Body of pancreas (tissue), 4 donors: ENCODE results near the gene SLC35D2. TPM values are rescaled to one million over a fixed set of nuclear protein-coding genes. Genes with fewer than 3 reads are reported as not detected.
"Not testable (repeated sequence)": the region's sequence is repeated elsewhere in the genome, so short reads cannot be mapped to it uniquely, and the experiment has no call there.

Source experiments
- ATAC-seq: fragments of 150-250 bp; one replicate; pipeline ENCODE4 v1.9.1; 2016
- DNase-seq, 4 donors: peaks; one replicate each; pipeline ENCODE4 v3.0.0-alpha.2; 2019
- H3K27ac ChIP-seq, 4 donors: fragments of 200-600 bp; sonication (generic); 1 replicate in 3 of 4; 2 replicates in 1 of 4; pipeline versions ENCODE4 v1.5.1 to v1.6.1; 2016 to 2019; ENCODE audit warnings: mild to moderate bottlenecking in 1 of 4, mixed read lengths in 1 of 4, moderate library complexity in 1 of 4
- H3K27me3 ChIP-seq, 2 donors: fragments of 200-600 bp; sonication (generic); one replicate each; pipeline ENCODE4 v1.6.0; 2016; ENCODE audit warnings: mild to moderate bottlenecking in 1 of 2
- H3K36me3 ChIP-seq, 2 donors: fragments of 200-600 bp; sonication (generic); replicated peaks in 1 of 2; 2 replicates each; pipeline ENCODE4 v1.5.1; 2016; ENCODE audit warnings: low read depth in 2 of 2; ENCODE audit not compliant: insufficient read depth in 1 of 2
- H3K4me1 ChIP-seq: fragments of 200-600 bp; sonication (generic); one replicate; pipeline ENCODE4 v1.6.0; 2016
- H3K4me3 ChIP-seq, 2 donors: fragments of 200-600 bp; sonication (generic); 1 replicate in 1 of 2; 2 replicates in 1 of 2; pipeline ENCODE4 v1.5.1; 2016 to 2019
- H3K9me3 ChIP-seq, 3 donors: fragments of 200-600 bp; sonication (generic); 1 replicate in 2 of 3; 2 replicates in 1 of 3; pipeline ENCODE4 v1.5.1; 2016
- CTCF ChIP-seq, 7 experiments: fragments of 450-650 bp in 4 of 7; fragments of 200-600 bp in 3 of 7; sonication (generic) in 3 of 7; IDR thresholded peaks; one replicate each; pipeline ENCODE4 v1.5.1; 2016 to 2019; ENCODE audit warnings: antibody characterized with exemption in 7 of 7
- POLR2A ChIP-seq, 3 donors: fragments of 450-650 bp; IDR thresholded peaks; one replicate each; pipeline ENCODE4 v1.6.1; 2016; ENCODE audit warnings: antibody characterized with exemption in 3 of 3, mild to moderate bottlenecking in 2 of 3
- WGBS, 2 donors: methylation state at CpG; one replicate each; pipeline ENCODE4 v1.1.5; 2017; 5-methylcytosine and 5-hydroxymethylcytosine counted together
- intact Hi-C: fragments of 100-400 bp; cut with DNase I; formaldehyde crosslinking; loops from one replicate; pipeline ENCODE4 v1.15.1; 2023
- total RNA-seq, 2 donors: library from RNA; depleted of rRNA; stranded (reverse); fragments of >200 nt; gene quantifications; one replicate each; pipeline ENCODE4 v1.1.0, GENCODE V29; 2016

The SLC35D2 gene
- total RNA-seq, 2 donors from 2014 or later: 21.5 to 25.1 TPM

- TF ChIP-seq POLR2A (IDR thresholded peaks at IDR 0.05): no peak
- TF ChIP-seq CTCF (IDR thresholded peaks at IDR 0.05): no peak
- no peaks in the 10 kb centered on the region for H3K27me3 ChIP-seq
- no peaks in the 10 kb centered on the region for H3K9me3 ChIP-seq
- ATAC-seq (no peak), DNase-seq (no peak)
- H3K27ac ChIP-seq: no peak overlapping the region
- peaks cover 0 to 8% of the 10 kb centered on the region in 2 donors for H3K36me3 ChIP-seq
- WGBS, 2 donors: 94 to 96% methylated on average over 9 of the region's 9 CpGs
- intact Hi-C loops: no loop called here
- H3K4me1 ChIP-seq: no peaks in the 10 kb centered on the region
- H3K4me3 ChIP-seq: no peak overlapping the region
Observed at GRCh38 chr9:96363175-96363967, 20.1 kb downstream of the SLC35D2 start.

- intact Hi-C loops, H3K36me3 ChIP-seq, H3K4me1 ChIP-seq, DNase-seq, H3K27ac ChIP-seq, H3K9me3 ChIP-seq, ATAC-seq, H3K4me3 ChIP-seq, H3K27me3 ChIP-seq: not testable (repeated sequence)
- 94 to 95% methylated on average over 6 of the region's 6 CpGs for WGBS, 2 donors
Observed at GRCh38 chr9:96362119-96362518, 21.4 kb downstream of the SLC35D2 start.

DNA sequence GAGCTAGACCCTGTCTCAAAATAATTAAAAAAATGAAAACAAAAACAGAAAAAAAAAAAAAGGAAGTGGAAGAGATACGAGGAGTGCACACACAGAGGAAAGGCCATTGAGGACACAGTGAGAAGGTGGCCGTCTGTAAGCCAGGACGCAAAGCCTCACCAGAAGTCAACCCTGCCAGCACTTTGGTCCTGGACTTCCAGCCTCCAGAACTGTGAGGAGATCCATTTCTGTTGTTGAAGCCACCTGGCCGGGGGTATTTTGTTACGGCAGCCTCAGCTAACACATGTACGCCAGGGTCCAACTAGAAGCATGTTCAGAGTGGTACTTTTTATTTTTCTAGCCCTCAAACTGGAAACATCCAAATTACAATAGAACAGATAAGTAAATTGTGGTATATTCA, 21.8 kb downstream of the SLC35D2 start:
- 94% methylated on average over 6 of the region's 6 CpGs for WGBS, 2 donors
- TF ChIP-seq CTCF (IDR thresholded peaks at IDR 0.05) (no peak), POLR2A (IDR thresholded peaks at IDR 0.05) (no peak)
- ATAC-seq: no peak
- H3K4me3 ChIP-seq: no peak overlapping the region
- H3K9me3 ChIP-seq: no peaks in the 10 kb centered on the region
- no peak overlapping the region for H3K27ac ChIP-seq
- no peak for DNase-seq
- intact Hi-C loops: no loop called here
- H3K36me3 ChIP-seq: peaks cover 0 to 8% of the 10 kb centered on the region in 2 donors
- H3K27me3 ChIP-seq: no peaks in the 10 kb centered on the region
- H3K4me1 ChIP-seq: no peaks in the 10 kb centered on the region

GRCh38 chr9:96360976-96361375, 22.5 kb downstream of the SLC35D2 start:
- TF ChIP-seq CTCF (IDR thresholded peaks at IDR 0.05) (no peak), POLR2A (IDR thresholded peaks at IDR 0.05) (no peak)
- Histone ChIP-seq H3K36me3 (peaks cover 0 to 8% of the 10 kb centered on the region in 2 donors), H3K27ac (no peak overlapping the region), H3K4me1 (no peaks in the 10 kb centered on the region), H3K9me3 (no peaks in the 10 kb centered on the region), H3K27me3 (no peaks in the 10 kb centered on the region), H3K4me3 (no peak overlapping the region)
- intact Hi-C loops: no loop called here
- ATAC-seq (no peak), DNase-seq (no peak)
- 85 to 100% methylated on average over 2 of the region's 2 CpGs for WGBS, 2 donors

DNA sequence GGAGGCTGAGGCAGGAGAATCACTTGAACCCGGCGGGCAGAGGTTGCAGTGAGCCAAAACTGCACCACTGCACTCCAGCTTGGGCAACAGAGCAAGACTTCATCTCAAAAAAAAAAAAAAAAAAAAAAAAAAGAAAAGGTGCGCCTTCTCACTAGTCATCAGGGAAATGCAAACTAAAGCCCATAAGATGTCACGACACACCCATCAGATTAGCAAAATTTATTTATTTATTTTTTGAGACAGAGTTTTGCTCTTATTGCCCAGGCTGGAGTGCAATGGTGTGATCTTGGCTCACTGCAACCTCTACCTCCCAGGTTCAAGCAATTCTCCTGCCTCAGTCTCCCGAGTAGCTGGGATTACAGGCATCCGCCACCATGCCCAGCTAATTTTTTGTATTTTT, 23.0 kb downstream of the SLC35D2 start:
- DNase-seq, H3K27me3 ChIP-seq, ATAC-seq, H3K36me3 ChIP-seq, H3K27ac ChIP-seq, H3K4me1 ChIP-seq, H3K9me3 ChIP-seq, H3K4me3 ChIP-seq, intact Hi-C loops: not testable (repeated sequence)
- 98 to 99% methylated on average over 6 of the region's 6 CpGs for WGBS, 2 donors

GRCh38 chr9:96350866-96351265, 32.6 kb downstream of the SLC35D2 start:
- H3K36me3 ChIP-seq: peaks cover 0 to 3% of the 10 kb centered on the region in 2 donors
- no peak for ATAC-seq
- no peaks in the 10 kb centered on the region for H3K9me3 ChIP-seq
- intact Hi-C loops: no loop called here
- H3K27me3 ChIP-seq: no peaks in the 10 kb centered on the region
- no peak overlapping the region for H3K4me3 ChIP-seq
- TF ChIP-seq CTCF (IDR thresholded peaks at IDR 0.05) (no peak), POLR2A (IDR thresholded peaks at IDR 0.05) (no peak)
- DNase-seq: no peak
- WGBS, 2 donors: 95 to 100% methylated on average over 1 of the region's 1 CpG
- H3K27ac ChIP-seq: no peak overlapping the region
- no peaks in the 10 kb centered on the region for H3K4me1 ChIP-seq
